HepG2 (cell line): ENCODE measurements around the gene ATG5. TPM values are rescaled to one million over a fixed set of nuclear protein-coding genes. Genes with fewer than 3 reads are reported as not detected.

Experiments used
- ATAC-seq: fragments of 200-7000 bp; cut with Tn5 transposase; 3 replicates; pipeline ENCODE4 v1.9.1; 2020; ENCODE audit warnings: mild to moderate bottlenecking, moderate library complexity
- BruUV-seq: library from RNA; stranded (reverse); fragments of 400-500 nt; replicated peaks from 2 replicates; lab custom pipeline; 2021; lab: Mats Ljungman, UMichigan
- CTCF ChIA-PET: fragments of 300-600 bp; formaldehyde crosslinking; extraction: SDS; loops from one replicate; lab custom pipeline; 2021; ENCODE audit warnings: low total read pairs, inconsistent platforms, low intra/inter-chr PET ratio; lab: Yijun Ruan, JAX
- POLR2A ChIA-PET: fragments of 350-600 bp; sonication (Branson Sonifier 250); formaldehyde crosslinking; loops from one replicate; lab custom pipeline; 2020; ENCODE audit warnings: antibody characterized with exemption, inconsistent platforms; lab: Yijun Ruan, JAX
- DNase-seq: peaks from one replicate; pipeline ENCODE4 v3.0.0-alpha.2; 2015; ENCODE audit warnings: low spot score
- FAIRE-seq: peaks from 3 replicates; lab custom pipeline; 2011; peaks lifted over from hg19 to GRCh38; lab: Jason Lieb, UNC
- H2AFZ ChIP-seq: one replicate; pipeline ENCODE4 v1.6.1; 2011; ENCODE audit warnings: low read length, inconsistent platforms
- H3K27ac ChIP-seq: fragments of 300-600 bp; 3 replicates; pipeline ENCODE4 v1.8.0; 2011; ENCODE audit warnings: mixed run types, mild to moderate bottlenecking, mixed read lengths, low read length, inconsistent platforms; ENCODE audit not compliant: insufficient read depth; ENCODE audit errors: extremely low read length
- H3K27me3 ChIP-seq, 2 experiments: fragments of 200-600 bp in 1 of 2; 2 replicates in 1 of 2; 3 replicates in 1 of 2; pipeline versions ENCODE4 v1.6.0 to v1.8.0; 2011; ENCODE audit warnings: low read length in 2 of 2, mild to moderate bottlenecking in 2 of 2, moderate library complexity in 2 of 2, inconsistent platforms in 1 of 2; ENCODE audit not compliant: insufficient read depth in 2 of 2, control insufficient read depth in 1 of 2
- H3K36me3 ChIP-seq, 2 experiments: fragments of 200-600 bp in 1 of 2; replicated peaks in 1 of 2; 2 replicates in 1 of 2; 3 replicates in 1 of 2; pipeline versions ENCODE4 v1.5.1 to v1.8.0; 2011; ENCODE audit warnings: low read length in 2 of 2, inconsistent platforms in 1 of 2; ENCODE audit not compliant: insufficient read depth in 2 of 2, control insufficient read depth in 1 of 2
- H3K4me1 ChIP-seq: 2 replicates; pipeline ENCODE4 v1.5.1; 2012; ENCODE audit warnings: low read length, inconsistent platforms; ENCODE audit not compliant: insufficient read depth
- H3K4me2 ChIP-seq: 2 replicates; pipeline ENCODE4 v1.6.0; 2011; ENCODE audit warnings: low read depth, low read length, inconsistent platforms
- H3K4me3 ChIP-seq, 3 experiments: fragments of 200-600 bp in 1 of 3; sonication (generic), shearing (Covaris generic) in 1 of 3; replicated peaks in 1 of 3; 2 replicates each; pipeline ENCODE4 v1.5.1; 2011 to 2016; ENCODE audit warnings: low read length in 3 of 3, inconsistent platforms in 2 of 3, low read depth in 2 of 3, mild to moderate bottlenecking in 2 of 3, control low read depth in 1 of 3, mixed read lengths in 1 of 3; ENCODE audit not compliant: insufficient read depth in 1 of 3
- H3K79me2 ChIP-seq: one replicate; pipeline ENCODE4 v1.6.1; 2011; ENCODE audit warnings: low read length, inconsistent platforms; ENCODE audit not compliant: insufficient read depth
- H3K9ac ChIP-seq: 2 replicates; pipeline ENCODE4 v1.6.0; 2011; ENCODE audit warnings: mild to moderate bottlenecking, low read depth, low read length, inconsistent platforms; ENCODE audit not compliant: insufficient read depth
- H3K9me3 ChIP-seq: 2 replicates; pipeline ENCODE4 v1.5.1; 2012; ENCODE audit warnings: mild to moderate bottlenecking, low read length
- H4K20me1 ChIP-seq: 2 replicates; pipeline ENCODE4 v1.6.0; 2011; ENCODE audit warnings: inconsistent platforms, mild to moderate bottlenecking, low read length, moderate library complexity; ENCODE audit not compliant: insufficient read depth
- HDAC2 ChIP-seq: sonication (generic); formaldehyde crosslinking; IDR thresholded peaks from 2 replicates; pipeline ENCODE4 v1.4.0; 2020; ENCODE audit warnings: missing genetic modification reagents
- HOXA3 ChIP-seq: sonication (generic); formaldehyde crosslinking; IDR thresholded peaks from 2 replicates; pipeline ENCODE4 v1.5.0; 2020; ENCODE audit warnings: missing genetic modification reagents
- KDM2A ChIP-seq: sonication (generic); formaldehyde crosslinking; IDR thresholded peaks from 2 replicates; pipeline ENCODE4 v1.4.0; 2020; ENCODE audit warnings: low read depth, missing genetic modification reagents, borderline replicate concordance
- KLF12 ChIP-seq: sonication (generic); formaldehyde crosslinking; IDR thresholded peaks from 2 replicates; pipeline ENCODE4 v1.4.0; 2020; ENCODE audit warnings: missing genetic modification reagents, borderline replicate concordance
- MAZ ChIP-seq, 2 experiments: sonication (generic) in 1 of 2; formaldehyde crosslinking in 1 of 2; IDR thresholded peaks; 2 replicates each; pipeline versions ENCODE4 v1.5.0 to v1.6.1; 2012 to 2020; ENCODE audit warnings: low read depth in 2 of 2, mild to moderate bottlenecking in 2 of 2, borderline replicate concordance in 1 of 2, improper control_type of control experiment in 1 of 2, low read length in 1 of 2, missing genetic modification reagents in 1 of 2, moderate library complexity in 1 of 2
- MTF2 ChIP-seq: sonication (generic); formaldehyde crosslinking; IDR thresholded peaks from 2 replicates; pipeline ENCODE4 v1.5.0; 2020; ENCODE audit warnings: missing genetic modification reagents, borderline replicate concordance
- NFE2 ChIP-seq: sonication (generic); formaldehyde crosslinking; IDR thresholded peaks from 2 replicates; pipeline ENCODE4 v1.4.0; 2020; ENCODE audit warnings: missing genetic modification reagents
- NR3C1 ChIP-seq: sonication (generic); formaldehyde crosslinking; IDR thresholded peaks from 2 replicates; pipeline ENCODE4 v1.4.0; 2020; ENCODE audit warnings: missing genetic modification reagents
- SMAD9 ChIP-seq: sonication (generic); formaldehyde crosslinking; IDR thresholded peaks from 2 replicates; pipeline ENCODE4 v1.5.1; 2020; ENCODE audit warnings: mild to moderate bottlenecking, missing genetic modification reagents
- THAP7 ChIP-seq: sonication (generic); formaldehyde crosslinking; IDR thresholded peaks from 2 replicates; pipeline ENCODE4 v1.8.1; 2023; ENCODE audit warnings: mild to moderate bottlenecking, missing genetic modification reagents
- TSC22D2 ChIP-seq: sonication (generic); formaldehyde crosslinking; IDR thresholded peaks from 2 replicates; pipeline ENCODE4 v1.5.1; 2020; ENCODE audit warnings: missing genetic modification reagents, mild to moderate bottlenecking, borderline replicate concordance
- YY1 ChIP-seq: IDR thresholded peaks from 2 replicates; pipeline ENCODE4 v1.6.1; 2011; ENCODE audit warnings: low read length, low read depth, moderate library complexity, mild to moderate bottlenecking; ENCODE audit not compliant: insufficient read depth, insufficient replicate concordance
- ZFP1 ChIP-seq: IDR thresholded peaks from 2 replicates; pipeline ENCODE4 v1.6.1; 2016
- ZMYM4 ChIP-seq: sonication (generic); formaldehyde crosslinking; IDR thresholded peaks from 2 replicates; pipeline ENCODE4 v1.8.1; 2023; ENCODE audit warnings: mild to moderate bottlenecking, missing genetic modification reagents
- ZNF563 ChIP-seq: sonication (generic); formaldehyde crosslinking; IDR thresholded peaks from 2 replicates; pipeline ENCODE4 v1.8.0; 2022; ENCODE audit warnings: mild to moderate bottlenecking, moderate library complexity, missing genetic modification reagents
- ZNF768 ChIP-seq: sonication (generic); formaldehyde crosslinking; IDR thresholded peaks from 2 replicates; pipeline ENCODE4 v1.4.0; 2020; ENCODE audit warnings: missing genetic modification reagents
- ZNF788 ChIP-seq: sonication (generic); formaldehyde crosslinking; IDR thresholded peaks from 2 replicates; pipeline ENCODE4 v1.5.0; 2020; ENCODE audit warnings: mild to moderate bottlenecking, missing genetic modification reagents, borderline replicate concordance
- WGBS: methylation state at CpG from one replicate; pipeline ENCODE4 v1.1.6; 2017; ENCODE audit warnings: low lambda C conversion rate; 5-methylcytosine and 5-hydroxymethylcytosine counted together
- in situ Hi-C: cut with HindIII; loops from 2 replicates; pipeline ENCODE4 v1.10.0; 2017; ENCODE audit warnings: low pct_unique_long_range_greater_than_20kb; ENCODE audit not compliant: extremely low pct_ligation_motif_present
- intact Hi-C: fragments of 100-400 bp; cut with micrococcal nuclease; formaldehyde crosslinking; loops from one replicate; pipeline ENCODE4 v1.10.0; 2022; ENCODE audit not compliant: unreplicated experiment
- polyA plus RNA-seq, 8 experiments: library from polyadenylated mRNA; depleted of rRNA in 3 of 8; stranded (reverse) in 7 of 8; unstranded in 1 of 8; fragments of >200 nt; fragmentation: Illumina TruSeq in 4 of 8; extraction: Trizol in 4 of 8; gene quantifications; 2 replicates each; pipeline versions ENCODE4 v1.2.1 to v1.2.3, GENCODE V29; 2011 to 2016; ENCODE audit warnings: low read depth in 4 of 8, missing spikeins in 1 of 8, mixed read lengths in 1 of 8; ENCODE audit not compliant: insufficient read depth in 1 of 8
- total RNA-seq, 5 experiments: library from RNA; depleted of rRNA; stranded (reverse); fragments of >200 nt; fragmentation: Illumina TruSeq; extraction: Trizol; gene quantifications; 2 replicates each; pipeline ENCODE4 v1.2.3, GENCODE V29; 2016; ENCODE audit warnings: low read depth in 1 of 5
- TF ChIP-seq, protein P1 (sequence below): sonication (generic); formaldehyde crosslinking; IDR thresholded peaks from 2 replicates; pipeline ENCODE4 v1.5.1; 2020; ENCODE audit warnings: mild to moderate bottlenecking, missing genetic modification reagents, moderate library complexity
- TF ChIP-seq, protein P2 (sequence below): sonication (generic); formaldehyde crosslinking; IDR thresholded peaks from 2 replicates; pipeline ENCODE4 v1.5.0; 2020; ENCODE audit warnings: missing genetic modification reagents

ATG5 gene
- total and polyA plus RNA-seq, 2 of the 13 experiments (the other 11 are each of a cell fraction or from before 2014, with no cell fraction given) = 21.3 to 48.0 TPM

DNA sequence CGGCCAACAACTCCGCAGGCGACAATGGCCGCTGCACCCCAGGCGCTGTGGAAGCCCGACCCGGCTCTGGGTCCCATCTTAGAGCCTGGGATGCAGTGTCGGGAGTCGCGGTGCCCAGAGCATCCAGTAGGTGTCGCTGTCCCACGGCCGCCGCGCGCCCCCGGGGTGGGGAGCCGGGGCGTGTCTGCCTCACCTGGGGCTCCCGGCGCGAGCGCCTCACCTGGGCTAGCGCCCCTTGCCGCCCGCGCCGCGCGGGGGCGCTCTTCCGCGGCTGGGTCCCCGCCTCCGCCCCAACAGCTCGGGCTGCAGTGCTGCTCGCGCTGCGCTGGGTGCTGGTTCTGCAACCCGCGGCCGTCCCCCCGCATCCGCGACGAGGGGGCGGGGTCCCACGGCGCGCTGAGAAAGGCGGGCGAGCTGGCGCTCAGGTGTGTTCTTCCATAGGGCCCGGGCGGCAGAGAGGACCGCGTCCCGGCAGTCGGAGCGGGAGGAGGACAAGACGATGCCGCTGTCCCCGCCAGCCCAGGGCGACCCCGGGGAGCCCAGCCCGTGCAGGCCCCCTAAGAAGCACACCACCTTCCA lies 34.9 kb upstream of the ATG5 start, which contains the start of gene CRYBG1:
CRYBG1 (plus strand) TSS at position 308 of the 579 bp plus-strand sequence; CDS start at position 500, 192 bp downstream.
- intact Hi-C loops = loop anchor here (1.0 kb wide), 1 partner anchor 85 kb away; no protein-coding TSS in a partner anchor
- TF ChIP-seq HDAC2 (CRISPR knock-in tag) (peak; percentile 20; the same call in 1 of the 2 replicates), HOXA3 (peak; percentile 45; the same call in 1 of the 2 replicates), TSC22D2 (no peak), MTF2 (CRISPR knock-in tag) (peak; percentile 99), ZFP1 (CRISPR knock-in tag) (no peak), SMAD9 (CRISPR knock-in tag) (no peak), NFE2 (no peak), ZMYM4 (CRISPR knock-in tag) (peak; percentile 62; the same call in 1 of the 2 replicates), KDM2A (CRISPR knock-in tag) (0 out of 2 replicates have a peak, but pooled peaks have one; percentile 35), ZNF768 (CRISPR knock-in tag) (0 out of 2 replicates have a peak, but pooled peaks have one; percentile 5), YY1 (peak; percentile 71), THAP7 (CRISPR knock-in tag) (no peak), ZNF788 (CRISPR knock-in tag) (0 out of 2 replicates have a peak, but pooled peaks have one; percentile 59), ZNF563 (CRISPR knock-in tag) (0 out of 2 replicates have a peak, but pooled peaks have one; percentile 24), KLF12 (CRISPR knock-in tag) (peak; percentile 95), NR3C1 (no peak), MAZ (IDR thresholded peaks at IDR 0.05; ENCODE audit: borderline replicate concordance, low read depth, low read length) (peak; percentile 65; the same call in 1 of the 2 replicates), MAZ (CRISPR knock-in tag; IDR thresholded peaks at IDR 0.05; ENCODE audit: low read depth) (peak; percentile 74; the same call in 1 of the 2 replicates)
- TF ChIP-seq, protein P1, sequence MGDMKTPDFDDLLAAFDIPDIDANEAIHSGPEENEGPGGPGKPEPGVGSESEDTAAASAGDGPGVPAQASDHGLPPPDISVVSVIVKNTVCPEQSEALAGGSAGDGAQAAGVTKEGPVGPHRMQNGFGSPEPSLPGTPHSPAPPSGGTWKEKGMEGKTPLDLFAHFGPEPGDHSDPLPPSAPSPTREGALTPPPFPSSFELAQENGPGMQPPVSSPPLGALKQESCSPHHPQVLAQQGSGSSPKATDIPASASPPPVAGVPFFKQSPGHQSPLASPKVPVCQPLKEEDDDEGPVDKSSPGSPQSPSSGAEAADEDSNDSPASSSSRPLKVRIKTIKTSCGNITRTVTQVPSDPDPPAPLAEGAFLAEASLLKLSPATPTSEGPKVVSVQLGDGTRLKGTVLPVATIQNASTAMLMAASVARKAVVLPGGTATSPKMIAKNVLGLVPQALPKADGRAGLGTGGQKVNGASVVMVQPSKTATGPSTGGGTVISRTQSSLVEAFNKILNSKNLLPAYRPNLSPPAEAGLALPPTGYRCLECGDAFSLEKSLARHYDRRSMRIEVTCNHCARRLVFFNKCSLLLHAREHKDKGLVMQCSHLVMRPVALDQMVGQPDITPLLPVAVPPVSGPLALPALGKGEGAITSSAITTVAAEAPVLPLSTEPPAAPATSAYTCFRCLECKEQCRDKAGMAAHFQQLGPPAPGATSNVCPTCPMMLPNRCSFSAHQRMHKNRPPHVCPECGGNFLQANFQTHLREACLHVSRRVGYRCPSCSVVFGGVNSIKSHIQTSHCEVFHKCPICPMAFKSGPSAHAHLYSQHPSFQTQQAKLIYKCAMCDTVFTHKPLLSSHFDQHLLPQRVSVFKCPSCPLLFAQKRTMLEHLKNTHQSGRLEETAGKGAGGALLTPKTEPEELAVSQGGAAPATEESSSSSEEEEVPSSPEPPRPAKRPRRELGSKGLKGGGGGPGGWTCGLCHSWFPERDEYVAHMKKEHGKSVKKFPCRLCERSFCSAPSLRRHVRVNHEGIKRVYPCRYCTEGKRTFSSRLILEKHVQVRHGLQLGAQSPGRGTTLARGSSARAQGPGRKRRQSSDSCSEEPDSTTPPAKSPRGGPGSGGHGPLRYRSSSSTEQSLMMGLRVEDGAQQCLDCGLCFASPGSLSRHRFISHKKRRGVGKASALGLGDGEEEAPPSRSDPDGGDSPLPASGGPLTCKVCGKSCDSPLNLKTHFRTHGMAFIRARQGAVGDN (CRISPR knock-in tag) = peak; percentile 45
- TF ChIP-seq, protein P2, sequence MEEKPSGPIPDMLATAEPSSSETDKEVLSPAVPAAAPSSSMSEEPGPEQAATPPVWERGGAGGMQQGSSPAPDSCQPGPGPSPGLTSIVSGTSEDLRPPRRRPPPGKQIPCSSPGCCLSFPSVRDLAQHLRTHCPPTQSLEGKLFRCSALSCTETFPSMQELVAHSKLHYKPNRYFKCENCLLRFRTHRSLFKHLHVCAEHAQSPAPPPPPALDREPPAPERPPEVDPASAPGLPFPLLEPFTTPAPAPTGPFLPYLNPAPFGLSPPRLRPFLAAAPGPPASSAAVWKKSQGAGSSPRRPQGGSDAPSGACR (CRISPR knock-in tag) = 0 out of 2 replicates have a peak, but pooled peaks have one; percentile 27

More for the DNA sequence above, 34.9 kb upstream of the ATG5 start, which contains the start of gene CRYBG1:
- Histone ChIP-seq H3K27ac (no peak within 1 kb of the TSS), H3K27me3 (peaks cover 2 to 16% of the 10 kb centered on the region in 2 experiments; a peak in 4 of 5 replicates), H4K20me1 (no peaks in the 10 kb centered on the region), H3K79me2 (no peaks in the 10 kb centered on the region), H3K9me3 (no peaks in the 10 kb centered on the region), H3K4me1 (peaks cover 7% of the 10 kb centered on the region), H3K36me3 (no peaks in the 10 kb centered on the region), H3K4me2 (peak within 1 kb of the TSS; percentile 80), H2AFZ (no peak within 1 kb of the TSS), H3K4me3 (peak within 1 kb of the TSS; percentile 34 to 77 (median 54); a peak in 5 of 6 replicates), H3K9ac (no peak within 1 kb of the TSS)
- ATAC-seq (peak; percentile 97), DNase-seq (peak; percentile 27), FAIRE-seq (no peak)
- in situ Hi-C loops = no loop called here
- CTCF ChIA-PET = interaction anchor here (1.0 kb wide), 2 partner anchors 86 to 206 kb away, joined by 3 to 4 read pairs; no protein-coding TSS in a partner anchor
- POLR2A ChIA-PET = no interaction called here
- no TSS peak for BruUV-seq
- WGBS = 0% methylated on average over 4 of the region's 66 CpGs
